Activated T-helper 2 cell treated with anti-CD3 and anti-CD28 coated beads, Interferon-gamma antibody, Interleukin-2, Interleukin-4, amounts not matched to agents 10 μg/mL and 5 μg/mL and 100 μg/mL, durations not matched to agents 14 hours and 24 hours and 36 hours (primary cell): Measurements from ENCODE around the gene ERFL. TPM values are rescaled to one million over a fixed set of nuclear protein-coding genes. Genes with fewer than 3 reads are reported as not detected.

Source experiments
- DNase-seq: peaks from one replicate; pipeline ENCODE4 v3.0.0; 2021; ENCODE audit warnings: low spot score
- H3K27ac Mint-ChIP-seq: one replicate; pipeline ENCODE4 v1.8.0; 2021; ENCODE audit warnings: mixed read lengths
- H3K27me3 Mint-ChIP-seq: one replicate; pipeline ENCODE4 v1.8.0; 2021; ENCODE audit warnings: low read depth, mixed read lengths
- H3K36me3 Mint-ChIP-seq: one replicate; pipeline ENCODE4 v1.8.0; 2021; ENCODE audit warnings: low read depth, mixed read lengths
- H3K4me1 Mint-ChIP-seq: one replicate; pipeline ENCODE4 v1.8.0; 2021; ENCODE audit warnings: low read depth, mixed read lengths
- H3K4me3 Mint-ChIP-seq: one replicate; pipeline ENCODE4 v1.8.0; 2021; ENCODE audit warnings: low read depth, mild to moderate bottlenecking, moderate library complexity, mixed read lengths
- H3K9me3 Mint-ChIP-seq: one replicate; pipeline ENCODE4 v1.8.0; 2021; ENCODE audit warnings: mixed read lengths
- intact Hi-C: fragments of 100-400 bp; cut with micrococcal nuclease; formaldehyde crosslinking; loops from one replicate; pipeline ENCODE4 v1.15.1; 2023
- total RNA-seq: library from RNA; stranded (reverse); gene quantifications from 2 replicates; pipeline ENCODE4 v1.2.3, GENCODE V29; 2022

ERFL gene
- 2.1 and 2.3 TPM in 2 replicates for total RNA-seq

GRCh38 chr19:41928221-41928683 lies at the start of gene ERFL:
ERFL (minus strand) TSS chr19:41928449; CDS start chr19:41912919, 15,530 bp downstream.
- peaks cover 4% of the 10 kb centered on the region for H3K27me3 Mint-ChIP-seq
- peak within 1 kb of the TSS; percentile 83 for H3K27ac Mint-ChIP-seq
- intact Hi-C loops = loop anchor here (2.0 kb wide), 1 partner anchor 41 kb away; no protein-coding TSS in a partner anchor
- H3K4me3 Mint-ChIP-seq = peak within 1 kb of the TSS; percentile 82
- no peaks in the 10 kb centered on the region for H3K9me3 Mint-ChIP-seq
- H3K4me1 Mint-ChIP-seq = peaks cover 19% of the 10 kb centered on the region
- peaks cover 2% of the 10 kb centered on the region for H3K36me3 Mint-ChIP-seq
- no peak for DNase-seq

GRCh38 chr19:41977916-41978315 lies 49.7 kb upstream of the ERFL start:
- no peak overlapping the region for H3K27ac Mint-ChIP-seq
- no peak for DNase-seq
- no peaks in the 10 kb centered on the region for H3K27me3 Mint-ChIP-seq
- H3K9me3 Mint-ChIP-seq = no peaks in the 10 kb centered on the region
- H3K4me1 Mint-ChIP-seq = no peaks in the 10 kb centered on the region
- no peak overlapping the region for H3K4me3 Mint-ChIP-seq
- H3K36me3 Mint-ChIP-seq = no peaks in the 10 kb centered on the region
- intact Hi-C loops = no loop called here

GRCh38 chr19:41974652-41975051 lies 46.4 kb upstream of the ERFL start:
- no peak overlapping the region for H3K27ac Mint-ChIP-seq
- intact Hi-C loops = no loop called here
- H3K36me3 Mint-ChIP-seq = no peaks in the 10 kb centered on the region
- no peaks in the 10 kb centered on the region for H3K4me1 Mint-ChIP-seq
- H3K4me3 Mint-ChIP-seq = no peak overlapping the region
- H3K9me3 Mint-ChIP-seq = no peaks in the 10 kb centered on the region
- DNase-seq = no peak
- no peaks in the 10 kb centered on the region for H3K27me3 Mint-ChIP-seq

- intact Hi-C loops = no loop called here
- no peak for DNase-seq
- H3K27me3 Mint-ChIP-seq = no peaks in the 10 kb centered on the region
- no peak overlapping the region for H3K4me3 Mint-ChIP-seq
- H3K9me3 Mint-ChIP-seq = no peaks in the 10 kb centered on the region
- no peaks in the 10 kb centered on the region for H3K36me3 Mint-ChIP-seq
- no peaks in the 10 kb centered on the region for H3K4me1 Mint-ChIP-seq
- no peak overlapping the region for H3K27ac Mint-ChIP-seq
Observed at GRCh38 chr19:41971363-41971762, 43.1 kb upstream of the ERFL start.

- no peaks in the 10 kb centered on the region for H3K36me3 Mint-ChIP-seq
- no peak for DNase-seq
- peaks cover 2% of the 10 kb centered on the region for H3K27me3 Mint-ChIP-seq
- H3K27ac Mint-ChIP-seq = no peak overlapping the region
- H3K9me3 Mint-ChIP-seq = no peaks in the 10 kb centered on the region
- no peaks in the 10 kb centered on the region for H3K4me1 Mint-ChIP-seq
- intact Hi-C loops = no loop called here
- H3K4me3 Mint-ChIP-seq = no peak overlapping the region
Observed at GRCh38 chr19:41969772-41970458, 41.7 kb upstream of the ERFL start.

GRCh38 chr19:41968751-41969595 lies 40.7 kb upstream of the ERFL start:
- no peaks in the 10 kb centered on the region for H3K4me1 Mint-ChIP-seq
- intact Hi-C loops = no loop called here
- H3K27me3 Mint-ChIP-seq = peaks cover 2% of the 10 kb centered on the region
- no peak overlapping the region for H3K4me3 Mint-ChIP-seq
- H3K9me3 Mint-ChIP-seq = no peaks in the 10 kb centered on the region
- H3K36me3 Mint-ChIP-seq = no peaks in the 10 kb centered on the region
- no peak overlapping the region for H3K27ac Mint-ChIP-seq
- DNase-seq = no peak

GRCh38 chr19:41967054-41967783 lies 39.0 kb upstream of the ERFL start:
- no peaks in the 10 kb centered on the region for H3K4me1 Mint-ChIP-seq

GRCh38 chr19:41965106-41965505 lies 36.9 kb upstream of the ERFL start:
- H3K4me3 Mint-ChIP-seq = no peak overlapping the region
- intact Hi-C loops = no loop called here
- H3K9me3 Mint-ChIP-seq = no peaks in the 10 kb centered on the region
- no peaks in the 10 kb centered on the region for H3K4me1 Mint-ChIP-seq
- H3K27ac Mint-ChIP-seq = no peak overlapping the region
- H3K27me3 Mint-ChIP-seq = peaks cover 2% of the 10 kb centered on the region
- no peaks in the 10 kb centered on the region for H3K36me3 Mint-ChIP-seq
- DNase-seq = no peak

More at GRCh38 chr19:41967054-41967783, 39.0 kb upstream of the ERFL start:
- H3K9me3 Mint-ChIP-seq = no peaks in the 10 kb centered on the region
- H3K27ac Mint-ChIP-seq = no peak overlapping the region
- no peaks in the 10 kb centered on the region for H3K36me3 Mint-ChIP-seq
- no peak overlapping the region for H3K4me3 Mint-ChIP-seq
- no peak for DNase-seq
- intact Hi-C loops = no loop called here
- H3K27me3 Mint-ChIP-seq = peaks cover 2% of the 10 kb centered on the region

- H3K9me3 Mint-ChIP-seq = no peaks in the 10 kb centered on the region
- intact Hi-C loops = no loop called here
- no peaks in the 10 kb centered on the region for H3K36me3 Mint-ChIP-seq
- no peak overlapping the region for H3K4me3 Mint-ChIP-seq
- no peak overlapping the region for H3K27ac Mint-ChIP-seq
- no peak for DNase-seq
- peaks cover 11% of the 10 kb centered on the region for H3K4me1 Mint-ChIP-seq
- no peaks in the 10 kb centered on the region for H3K27me3 Mint-ChIP-seq
Observed at GRCh38 chr19:41960973-41961372, 32.7 kb upstream of the ERFL start.

- Mint-ChIP-seq H3K4me1 (peaks cover 11% of the 10 kb centered on the region), H3K27me3 (no peaks in the 10 kb centered on the region)
Observed at GRCh38 chr19:41959056-41960053, 31.1 kb upstream of the ERFL start, which contains the start of gene RABAC1. RABAC1 (minus strand) TSS chr19:41959321; CDS start chr19:41959292, 29 bp downstream.

GRCh38 chr19:41958367-41959055 lies 30.3 kb upstream of the ERFL start:
- Mint-ChIP-seq H3K4me3 (peak overlapping the region; percentile 95), H3K9me3 (no peaks in the 10 kb centered on the region), H3K27me3 (no peaks in the 10 kb centered on the region), H3K36me3 (no peaks in the 10 kb centered on the region), H3K27ac (peak overlapping the region; percentile 67), H3K4me1 (peaks cover 11% of the 10 kb centered on the region)
- DNase-seq = peak; percentile 85
- intact Hi-C loops = loop anchor here (1.0 to 2.0 kb wide), 2 partner anchors 76 to 99 kb away; no protein-coding TSS in a partner anchor

More at GRCh38 chr19:41959056-41960053, 31.1 kb upstream of the ERFL start, which contains the start of gene RABAC1:
- peak within 1 kb of the TSS; percentile 85 for H3K27ac Mint-ChIP-seq
- intact Hi-C loops = loop anchor here (1.0 to 2.0 kb wide), 2 partner anchors 75 to 100 kb away; no protein-coding TSS in a partner anchor
- H3K36me3 Mint-ChIP-seq = no peaks in the 10 kb centered on the region
- DNase-seq = peak; percentile 84
- no peaks in the 10 kb centered on the region for H3K9me3 Mint-ChIP-seq
- H3K4me3 Mint-ChIP-seq = peak within 1 kb of the TSS; percentile 95
